Neural progenitor cell (in vitro differentiated cells): ENCODE measurements around the gene ERCC8. TPM values are rescaled to one million over a fixed set of nuclear protein-coding genes. Genes with fewer than 3 reads are reported as not detected.

Source experiments
- DNase-seq: peaks from one replicate; pipeline ENCODE4 v3.0.0-alpha.2; 2016; ENCODE audit warnings: low spot score
- H2AFZ ChIP-seq: fragments of 200-600 bp; sonication (generic); replicated peaks from 2 replicates; pipeline ENCODE4 v1.6.1; 2016; ENCODE audit warnings: antibody characterized with exemption
- H3F3A ChIP-seq: fragments of 200-600 bp; sonication (generic); 2 replicates; pipeline ENCODE4 v1.6.1; 2016; ENCODE audit warnings: antibody characterized with exemption, low read depth
- H3K27ac ChIP-seq: fragments of 200-600 bp; sonication (generic); 2 replicates; pipeline ENCODE4 v1.5.1; 2016; ENCODE audit warnings: mild to moderate bottlenecking
- H3K27me3 ChIP-seq: fragments of 200-600 bp; sonication (generic); 2 replicates; pipeline ENCODE4 v1.6.1; 2016; ENCODE audit warnings: mild to moderate bottlenecking, moderate library complexity
- H3K36me3 ChIP-seq: fragments of 200-600 bp; sonication (generic); 2 replicates; pipeline ENCODE4 v1.5.1; 2016
- H3K4me1 ChIP-seq: fragments of 200-600 bp; sonication (generic); 2 replicates; pipeline ENCODE4 v1.6.1; 2016; ENCODE audit warnings: mixed run types
- H3K4me2 ChIP-seq: fragments of 200-600 bp; sonication (generic); 2 replicates; pipeline ENCODE4 v1.6.1; 2016
- H3K4me3 ChIP-seq: fragments of 200-600 bp; sonication (generic); 2 replicates; pipeline ENCODE4 v1.5.1; 2016
- H3K79me2 ChIP-seq: fragments of 200-600 bp; sonication (generic); 2 replicates; pipeline ENCODE4 v1.6.1; 2016; ENCODE audit warnings: low read depth
- H3K9ac ChIP-seq: fragments of 200-600 bp; sonication (generic); 2 replicates; pipeline ENCODE4 v1.6.1; 2016
- H3K9me3 ChIP-seq: fragments of 200-600 bp; sonication (generic); 2 replicates; pipeline ENCODE4 v1.5.1; 2016; ENCODE audit warnings: low read depth
- H4K20me1 ChIP-seq: fragments of 200-600 bp; sonication (generic); 2 replicates; pipeline ENCODE4 v1.6.1; 2016; ENCODE audit warnings: low read depth
- H3K27ac Mint-ChIP-seq: 3 replicates; pipeline ENCODE4 v1.8.0; 2021; ENCODE audit warnings: mixed read lengths
- H3K27me3 Mint-ChIP-seq: 2 replicates; pipeline ENCODE4 v1.8.0; 2022; ENCODE audit warnings: low read depth, mild to moderate bottlenecking, inconsistent platforms, moderate library complexity, mixed read lengths; ENCODE audit not compliant: insufficient read depth
- H3K36me3 Mint-ChIP-seq: 3 replicates; pipeline ENCODE4 v1.8.0; 2021; ENCODE audit warnings: mixed read lengths
- H3K4me1 Mint-ChIP-seq: 3 replicates; pipeline ENCODE4 v1.8.0; 2021; ENCODE audit warnings: mixed read lengths
- H3K4me3 Mint-ChIP-seq: 3 replicates; pipeline ENCODE4 v1.8.0; 2021; ENCODE audit warnings: mild to moderate bottlenecking, moderate library complexity, mixed read lengths
- H3K9me3 Mint-ChIP-seq: 3 replicates; pipeline ENCODE4 v1.8.0; 2020; ENCODE audit warnings: mixed read lengths
- EZH2 ChIP-seq: fragments of 200-600 bp; sonication (generic); IDR thresholded peaks from 2 replicates; pipeline ENCODE4 v1.6.1; 2017; ENCODE audit warnings: antibody characterized with exemption, mild to moderate bottlenecking, moderate library complexity
- EZH2phosphoT487 ChIP-seq: fragments of 200-600 bp; sonication (generic); IDR thresholded peaks from 2 replicates; pipeline ENCODE4 v1.6.1; 2017; ENCODE audit warnings: antibody characterized with exemption
- total RNA-seq: library from RNA; depleted of rRNA; stranded (reverse); fragments of >200 nt; gene quantifications from 2 replicates; pipeline ENCODE4 v1.2.3, GENCODE V29; 2015; ENCODE audit warnings: low replicate concordance
- TF ChIP-seq, protein P1 (sequence below): fragments of 200-600 bp; sonication (generic); IDR thresholded peaks from 2 replicates; pipeline ENCODE4 v1.5.1; 2017; ENCODE audit warnings: antibody characterized with exemption, mild to moderate bottlenecking

ERCC8 gene
- total RNA-seq, 1 donor from 2014 or later: 48.0 TPM

DNA sequence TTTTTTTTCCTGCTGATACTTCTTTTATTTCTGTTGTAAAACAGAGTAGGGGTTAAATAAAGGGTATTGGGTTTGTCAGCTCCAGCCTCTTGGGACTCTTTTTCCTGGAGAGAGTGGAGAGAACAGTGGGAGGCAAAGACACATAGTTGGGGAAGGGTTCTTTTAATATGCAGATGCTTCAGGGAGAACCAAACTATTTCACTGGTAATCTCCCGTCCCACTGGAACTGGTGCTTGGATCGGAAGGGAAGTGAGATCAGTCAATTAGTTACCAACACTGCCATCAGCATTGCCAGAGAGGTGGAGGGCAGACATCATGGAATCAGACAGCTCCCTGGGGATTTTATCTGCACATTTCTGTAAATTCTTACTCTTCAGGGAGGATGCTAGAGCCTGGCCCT lies 53.2 kb downstream of the ERCC8 start:
- Mint-ChIP-seq H3K9me3 (no peaks in the 10 kb centered on the region), H3K27ac (no peak overlapping the region), H3K36me3 (peaks cover 14% of the 10 kb centered on the region), H3K27me3 (no peaks in the 10 kb centered on the region), H3K4me3 (no peak overlapping the region), H3K4me1 (no peaks in the 10 kb centered on the region)
- no peaks in the 10 kb centered on the region for H3K9me3 ChIP-seq
- TF ChIP-seq, protein P1, sequence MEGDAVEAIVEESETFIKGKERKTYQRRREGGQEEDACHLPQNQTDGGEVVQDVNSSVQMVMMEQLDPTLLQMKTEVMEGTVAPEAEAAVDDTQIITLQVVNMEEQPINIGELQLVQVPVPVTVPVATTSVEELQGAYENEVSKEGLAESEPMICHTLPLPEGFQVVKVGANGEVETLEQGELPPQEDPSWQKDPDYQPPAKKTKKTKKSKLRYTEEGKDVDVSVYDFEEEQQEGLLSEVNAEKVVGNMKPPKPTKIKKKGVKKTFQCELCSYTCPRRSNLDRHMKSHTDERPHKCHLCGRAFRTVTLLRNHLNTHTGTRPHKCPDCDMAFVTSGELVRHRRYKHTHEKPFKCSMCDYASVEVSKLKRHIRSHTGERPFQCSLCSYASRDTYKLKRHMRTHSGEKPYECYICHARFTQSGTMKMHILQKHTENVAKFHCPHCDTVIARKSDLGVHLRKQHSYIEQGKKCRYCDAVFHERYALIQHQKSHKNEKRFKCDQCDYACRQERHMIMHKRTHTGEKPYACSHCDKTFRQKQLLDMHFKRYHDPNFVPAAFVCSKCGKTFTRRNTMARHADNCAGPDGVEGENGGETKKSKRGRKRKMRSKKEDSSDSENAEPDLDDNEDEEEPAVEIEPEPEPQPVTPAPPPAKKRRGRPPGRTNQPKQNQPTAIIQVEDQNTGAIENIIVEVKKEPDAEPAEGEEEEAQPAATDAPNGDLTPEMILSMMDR: no peak
- no peak for TF ChIP-seq EZH2phosphoT487
- TF ChIP-seq EZH2: no peak
- no peaks in the 10 kb centered on the region for H3F3A ChIP-seq
- no peak overlapping the region for H3K27ac ChIP-seq
- no peaks in the 10 kb centered on the region for H3K4me1 ChIP-seq
- DNase-seq: no peak
- H3K9ac ChIP-seq: no peak overlapping the region
- no peaks in the 10 kb centered on the region for H3K79me2 ChIP-seq
- H3K4me3 ChIP-seq: no peak overlapping the region
- H3K4me2 ChIP-seq: no peak overlapping the region
- H3K27me3 ChIP-seq: no peaks in the 10 kb centered on the region
- no peak overlapping the region for H2AFZ ChIP-seq
- H3K36me3 ChIP-seq: peaks cover 7% of the 10 kb centered on the region
- H4K20me1 ChIP-seq: no peaks in the 10 kb centered on the region

DNA sequence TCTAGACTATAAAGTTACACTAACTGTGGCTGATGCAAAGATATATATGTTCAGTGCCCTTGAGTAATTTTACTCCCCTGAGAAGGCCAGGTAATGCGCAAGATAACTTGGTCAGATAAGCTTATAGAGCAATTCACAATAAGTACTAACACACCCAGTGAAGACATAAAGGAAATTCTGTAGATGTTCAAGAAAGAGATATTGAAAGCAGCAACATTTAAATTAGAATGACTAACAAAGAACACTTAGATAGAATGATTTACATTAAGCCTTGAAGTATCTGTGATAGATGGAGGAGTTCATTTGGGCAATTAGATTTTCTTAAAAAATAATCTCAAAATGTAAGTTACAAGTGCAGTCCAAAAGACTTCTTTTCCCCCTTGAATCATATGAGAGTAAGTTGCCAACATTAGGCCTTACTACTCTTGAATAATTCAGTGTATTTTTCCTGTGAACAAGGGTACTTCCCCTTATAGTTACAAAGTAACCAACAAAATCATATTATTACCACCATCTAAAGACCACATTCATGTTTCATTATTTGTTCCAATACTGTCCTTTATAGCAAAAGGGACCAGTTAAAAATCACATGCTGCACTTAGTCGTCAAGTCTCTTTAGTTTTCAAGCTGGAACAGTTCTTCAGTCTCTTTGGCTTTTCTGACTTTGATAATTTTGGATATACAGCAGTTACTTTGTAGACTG lies 56.4 kb downstream of the ERCC8 start:
- Histone ChIP-seq H3K4me1 (no peaks in the 10 kb centered on the region), H3K27me3 (no peaks in the 10 kb centered on the region), H3K4me2 (no peak overlapping the region), H3K4me3 (no peak overlapping the region), H3K9me3 (peaks cover 4% of the 10 kb centered on the region), H3K9ac (no peak overlapping the region), H4K20me1 (no peaks in the 10 kb centered on the region), H3K27ac (no peak overlapping the region), H2AFZ (no peak overlapping the region), H3K79me2 (no peaks in the 10 kb centered on the region), H3K36me3 (peaks cover 4% of the 10 kb centered on the region), H3F3A (no peaks in the 10 kb centered on the region)
- DNase-seq: no peak
- H3K27me3 Mint-ChIP-seq: no peaks in the 10 kb centered on the region
- H3K4me3 Mint-ChIP-seq: no peak overlapping the region
- no peak overlapping the region for H3K27ac Mint-ChIP-seq
- H3K9me3 Mint-ChIP-seq: no peaks in the 10 kb centered on the region
- no peaks in the 10 kb centered on the region for H3K4me1 Mint-ChIP-seq
- H3K36me3 Mint-ChIP-seq: peaks cover 14% of the 10 kb centered on the region
- TF ChIP-seq EZH2 (no peak), EZH2phosphoT487 (no peak)
- TF ChIP-seq, protein P1: no peak

DNA sequence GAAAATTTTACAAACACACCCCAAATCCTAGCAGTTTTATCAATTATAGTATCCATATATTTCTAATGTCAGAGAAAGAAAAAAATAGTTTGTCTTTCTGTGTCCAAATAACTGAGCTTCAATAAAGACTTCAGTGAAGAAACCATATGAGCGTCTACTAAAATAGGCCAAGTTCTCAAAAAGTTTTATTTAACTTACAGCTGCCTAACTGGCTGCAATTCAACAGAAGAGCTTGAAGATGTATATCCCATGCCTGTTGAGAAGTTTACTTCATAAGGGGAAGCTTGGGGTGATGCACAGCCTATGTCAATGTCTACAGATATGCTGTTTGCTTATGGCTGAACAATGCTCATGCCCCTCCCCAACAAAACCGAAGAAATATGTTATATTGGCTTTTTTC lies 57.1 kb downstream of the ERCC8 start:
- Mint-ChIP-seq H3K27ac (no peak overlapping the region), H3K4me3 (no peak overlapping the region), H3K36me3 (peaks cover 11% of the 10 kb centered on the region), H3K27me3 (no peaks in the 10 kb centered on the region), H3K9me3 (peaks cover 4% of the 10 kb centered on the region), H3K4me1 (no peaks in the 10 kb centered on the region)
- Histone ChIP-seq H2AFZ (no peak overlapping the region), H4K20me1 (no peaks in the 10 kb centered on the region), H3K36me3 (peaks cover 4% of the 10 kb centered on the region), H3K9me3 (peaks cover 4% of the 10 kb centered on the region), H3F3A (no peaks in the 10 kb centered on the region), H3K4me3 (no peak overlapping the region), H3K4me2 (no peak overlapping the region), H3K9ac (no peak overlapping the region), H3K27ac (no peak overlapping the region), H3K4me1 (no peaks in the 10 kb centered on the region), H3K27me3 (no peaks in the 10 kb centered on the region), H3K79me2 (no peaks in the 10 kb centered on the region)
- DNase-seq: no peak
- no peak for TF ChIP-seq EZH2phosphoT487

DNA sequence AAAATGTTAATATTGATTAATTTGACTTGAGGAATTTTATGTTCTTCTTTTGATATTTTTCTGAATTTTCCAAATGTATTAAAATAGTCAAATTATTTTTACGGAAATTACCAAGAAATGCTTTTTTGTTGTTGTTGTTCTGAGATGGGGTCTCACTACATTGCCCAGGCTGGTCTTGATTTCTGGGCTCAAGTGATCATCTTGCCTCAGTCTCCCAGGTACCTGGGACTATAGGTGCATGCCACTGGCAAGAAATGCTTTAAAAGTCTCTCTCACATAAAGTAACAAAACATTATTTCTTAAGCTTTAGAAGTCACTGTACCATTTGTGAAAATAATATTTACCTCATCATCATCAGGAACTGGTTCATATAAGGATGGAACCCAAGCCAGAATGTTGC lies 57.8 kb downstream of the ERCC8 start:
- no peaks in the 10 kb centered on the region for H4K20me1 ChIP-seq
- Mint-ChIP-seq H3K36me3 (peaks cover 9% of the 10 kb centered on the region), H3K27me3 (no peaks in the 10 kb centered on the region), H3K9me3 (peaks cover 9% of the 10 kb centered on the region), H3K27ac (no peak overlapping the region), H3K4me3 (no peak overlapping the region), H3K4me1 (no peaks in the 10 kb centered on the region)
- H3K4me1 ChIP-seq: no peaks in the 10 kb centered on the region
- H2AFZ ChIP-seq: no peak overlapping the region
- peaks cover 4% of the 10 kb centered on the region for H3K36me3 ChIP-seq
- DNase-seq: no peak
- H3K4me3 ChIP-seq: no peak overlapping the region
- no peak overlapping the region for H3K4me2 ChIP-seq
- H3K9me3 ChIP-seq: peaks cover 4% of the 10 kb centered on the region
- no peaks in the 10 kb centered on the region for H3K27me3 ChIP-seq
- H3K9ac ChIP-seq: no peak overlapping the region
- TF ChIP-seq, protein P1: no peak
- TF ChIP-seq EZH2phosphoT487 (no peak), EZH2 (no peak)
- no peaks in the 10 kb centered on the region for H3K79me2 ChIP-seq
- H3F3A ChIP-seq: no peaks in the 10 kb centered on the region
- H3K27ac ChIP-seq: no peak overlapping the region
